B cell (primary cell): Measurements from ENCODE around the gene ENOX1. TPM values are rescaled to one million over a fixed set of nuclear protein-coding genes. Genes with fewer than 3 reads are reported as not detected.

Experiments used
- ATAC-seq: fragments of 200-7000 bp; cut with Tn5 transposase; one replicate; pipeline ENCODE4 v1.10.0; 2021; ENCODE audit warnings: low read depth, mild to moderate bottlenecking, moderate number of reproducible peaks, moderate library complexity
- CTCF ChIA-PET: fragments of 350-600 bp; sonication (Branson Sonifier 250); formaldehyde crosslinking; loops from one replicate; lab custom pipeline; 2021; ENCODE audit warnings: antibody characterized with exemption, inconsistent platforms; lab: Charles Lee
- POLR2A ChIA-PET: fragments of 350-600 bp; sonication (Branson Sonifier 250); formaldehyde crosslinking; loops from one replicate; lab custom pipeline; 2021; ENCODE audit warnings: antibody characterized with exemption; lab: Charles Lee
- DNase-seq: peaks from one replicate; pipeline ENCODE4 v3.0.0; 2013
- H2AFZ ChIP-seq: 2 replicates; pipeline ENCODE4 v1.6.1; 2012; ENCODE audit warnings: mild to moderate bottlenecking, low read depth, low read length; ENCODE audit not compliant: insufficient read depth, poor library complexity, severe bottlenecking
- H3K27ac ChIP-seq, 2 donors: 1 replicate in 1 of 2; 2 replicates in 1 of 2; pipeline ENCODE4 v1.5.1; 2012 to 2013; ENCODE audit warnings: low read length in 2 of 2, mild to moderate bottlenecking in 2 of 2, moderate library complexity in 1 of 2
- H3K27me3 ChIP-seq, 4 experiments: fragments of 200-600 bp in 1 of 4; sonication (generic) in 1 of 4; replicated peaks in 1 of 4; 1 replicate in 2 of 4; 2 replicates in 2 of 4; pipeline versions ENCODE4 v1.6.1 to v1.7.0; 2013 to 2016; ENCODE audit warnings: low read length in 3 of 4, mild to moderate bottlenecking in 2 of 4, mixed read lengths in 1 of 4, moderate library complexity in 1 of 4; ENCODE audit not compliant: insufficient read depth in 4 of 4, control insufficient read depth in 3 of 4; ENCODE audit errors: control extremely low read depth in 1 of 4
- H3K36me3 ChIP-seq, 2 experiments: replicated peaks in 1 of 2; 1 replicate in 1 of 2; 2 replicates in 1 of 2; pipeline versions ENCODE4 v1.6.1 to v1.7.1; 2013; ENCODE audit warnings: low read length in 1 of 2; ENCODE audit not compliant: insufficient read depth in 2 of 2, control insufficient read depth in 1 of 2; ENCODE audit errors: control extremely low read depth in 1 of 2, extremely low read depth in 1 of 2
- H3K4me1 ChIP-seq, 2 donors: fragments of 200-600 bp in 1 of 2; sonication (generic) in 1 of 2; 1 replicate in 1 of 2; 2 replicates in 1 of 2; pipeline versions ENCODE4 v1.5.1 to v1.6.1; 2013 to 2017; ENCODE audit warnings: low read length in 2 of 2; ENCODE audit not compliant: control insufficient read depth in 2 of 2, insufficient read depth in 2 of 2
- H3K4me2 ChIP-seq: replicated peaks from 2 replicates; pipeline ENCODE3; 2012; ENCODE audit warnings: mild to moderate bottlenecking, low read depth, low read length; ENCODE audit not compliant: poor library complexity, severe bottlenecking
- H3K4me3 ChIP-seq, 5 experiments: fragments of 200-600 bp in 1 of 5; sonication (generic) in 1 of 5; 1 replicate in 3 of 5; 2 replicates in 2 of 5; pipeline versions ENCODE4 v1.5.1 to v1.7.0; 2011 to 2016; ENCODE audit warnings: low read length in 4 of 5, mild to moderate bottlenecking in 4 of 5, low read depth in 2 of 5, control low read depth in 1 of 5, moderate library complexity in 1 of 5; ENCODE audit not compliant: insufficient read depth in 1 of 5; ENCODE audit errors: control extremely low read depth in 1 of 5, extremely low read depth in 1 of 5
- H3K79me2 ChIP-seq: fragments of 200-600 bp; sonication (generic); one replicate; pipeline ENCODE4 v1.6.0; 2016; ENCODE audit warnings: low read length; ENCODE audit not compliant: control insufficient read depth, insufficient read depth
- H3K9ac ChIP-seq: fragments of 200-600 bp; sonication (generic); 2 replicates; pipeline ENCODE4 v1.6.1; 2017; ENCODE audit warnings: mild to moderate bottlenecking, low read length, moderate library complexity
- H3K9me3 ChIP-seq, 3 donors: one replicate each; pipeline versions ENCODE4 v1.6.1 to v1.7.1; 2013; ENCODE audit warnings: low read length in 2 of 3; ENCODE audit not compliant: control insufficient read depth in 2 of 3, insufficient read depth in 1 of 3; ENCODE audit errors: control extremely low read depth in 1 of 3
- H4K20me1 ChIP-seq: 2 replicates; pipeline ENCODE4 v1.6.0; 2012; ENCODE audit warnings: mild to moderate bottlenecking, low read length; ENCODE audit not compliant: insufficient read depth, control insufficient read depth, poor library complexity, severe bottlenecking
- H3K27ac Mint-ChIP-seq: one replicate; pipeline ENCODE4 v1.8.0; 2021; ENCODE audit warnings: mixed read lengths
- H3K27me3 Mint-ChIP-seq: one replicate; pipeline ENCODE4 v1.8.0; 2021; ENCODE audit warnings: mixed read lengths
- H3K4me1 Mint-ChIP-seq: one replicate; pipeline ENCODE4 v1.8.0; 2021; ENCODE audit warnings: mixed read lengths
- H3K4me3 Mint-ChIP-seq: one replicate; pipeline ENCODE4 v1.8.0; 2021; ENCODE audit warnings: mixed read lengths
- H3K9me3 Mint-ChIP-seq: one replicate; pipeline ENCODE4 v1.8.0; 2022; ENCODE audit warnings: mixed read lengths; ENCODE audit not compliant: insufficient read depth
- EZH2 ChIP-seq: IDR thresholded peaks from 2 replicates; pipeline ENCODE4 v1.6.1; 2012; ENCODE audit warnings: borderline replicate concordance, low read depth, mild to moderate bottlenecking, moderate library complexity, low read length; ENCODE audit not compliant: insufficient read depth, poor library complexity, severe bottlenecking
- WGBS: methylation state at CpG from one replicate; pipeline ENCODE4 v1.1.5; 2013; ENCODE audit warnings: missing lambda C conversion rate; ENCODE audit not compliant: insufficient coverage; 5-methylcytosine and 5-hydroxymethylcytosine counted together
- intact Hi-C: fragments of 100-400 bp; cut with micrococcal nuclease; formaldehyde crosslinking; loops from one replicate; pipeline ENCODE4 v1.10.0; 2022
- polyA plus RNA-seq: library from polyadenylated mRNA; depleted of rRNA; stranded (reverse); fragments of >200 nt; gene quantifications from 2 replicates; pipeline ENCODE4 v1.2.3, GENCODE V29; 2012
- total RNA-seq, 2 donors: library from RNA; stranded (reverse); fragments of 120-200 nt in 1 of 2; gene quantifications; 1 replicate in 1 of 2; 2 replicates in 1 of 2; pipeline versions ENCODE4 v1.2.3 to v1.2.4, GENCODE V29; 2013 to 2022
- TF ChIP-seq, protein P1 (sequence below): fragments of 200-600 bp; IDR thresholded peaks from one replicate; pipeline ENCODE4 v1.8.0; 2022; ENCODE audit warnings: antibody characterized with exemption, mild to moderate bottlenecking

ENOX1 gene
- total and polyA plus RNA-seq, 2 donors (not counting 1 experiment from before 2014, with no cell fraction given), result not detected

DNA sequence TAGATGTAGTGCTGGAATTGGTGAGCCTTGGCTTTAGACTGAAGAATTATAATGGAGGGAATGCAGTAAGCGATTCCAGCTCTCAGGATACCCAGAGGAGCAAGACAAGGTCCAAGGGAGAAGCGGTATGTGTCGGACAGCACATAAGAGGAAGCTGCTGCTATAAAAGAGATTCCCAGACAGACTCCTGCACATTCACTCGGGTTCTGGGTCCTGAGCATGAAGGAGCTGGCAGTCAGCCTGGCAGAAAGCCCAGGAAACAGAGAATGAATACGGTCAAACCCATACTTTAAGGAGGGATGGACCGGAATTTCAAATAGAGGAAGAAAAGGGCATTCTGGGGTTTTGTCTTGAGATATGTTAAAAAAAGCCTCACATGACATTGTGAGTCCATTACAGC lies 455.1 kb downstream of the ENOX1 start:
- 96% methylated on average over 3 of the region's 6 CpGs for WGBS

DNA sequence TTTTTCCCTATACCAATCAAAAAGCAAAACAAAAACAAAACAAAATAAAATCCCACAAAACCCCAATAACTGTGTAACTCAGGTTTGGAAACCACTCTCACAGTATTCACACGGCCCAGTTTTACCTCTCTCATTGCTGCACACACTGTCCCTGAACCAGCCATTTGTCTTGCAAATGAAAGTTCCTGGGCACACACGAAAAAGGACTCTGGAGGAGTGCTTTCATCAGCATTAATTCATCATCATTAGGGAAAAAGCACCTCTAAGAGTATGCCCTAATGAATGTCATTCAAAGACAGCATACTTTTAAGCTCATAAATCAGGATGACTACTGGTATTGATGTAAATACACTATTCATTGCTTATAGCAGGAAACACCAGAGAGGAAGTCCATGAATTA lies 457.1 kb downstream of the ENOX1 start:
- TF ChIP-seq, protein P1, sequence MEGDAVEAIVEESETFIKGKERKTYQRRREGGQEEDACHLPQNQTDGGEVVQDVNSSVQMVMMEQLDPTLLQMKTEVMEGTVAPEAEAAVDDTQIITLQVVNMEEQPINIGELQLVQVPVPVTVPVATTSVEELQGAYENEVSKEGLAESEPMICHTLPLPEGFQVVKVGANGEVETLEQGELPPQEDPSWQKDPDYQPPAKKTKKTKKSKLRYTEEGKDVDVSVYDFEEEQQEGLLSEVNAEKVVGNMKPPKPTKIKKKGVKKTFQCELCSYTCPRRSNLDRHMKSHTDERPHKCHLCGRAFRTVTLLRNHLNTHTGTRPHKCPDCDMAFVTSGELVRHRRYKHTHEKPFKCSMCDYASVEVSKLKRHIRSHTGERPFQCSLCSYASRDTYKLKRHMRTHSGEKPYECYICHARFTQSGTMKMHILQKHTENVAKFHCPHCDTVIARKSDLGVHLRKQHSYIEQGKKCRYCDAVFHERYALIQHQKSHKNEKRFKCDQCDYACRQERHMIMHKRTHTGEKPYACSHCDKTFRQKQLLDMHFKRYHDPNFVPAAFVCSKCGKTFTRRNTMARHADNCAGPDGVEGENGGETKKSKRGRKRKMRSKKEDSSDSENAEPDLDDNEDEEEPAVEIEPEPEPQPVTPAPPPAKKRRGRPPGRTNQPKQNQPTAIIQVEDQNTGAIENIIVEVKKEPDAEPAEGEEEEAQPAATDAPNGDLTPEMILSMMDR, result no peak
- TF ChIP-seq EZH2, result no peak
- H3K9me3 ChIP-seq, result no peaks in the 10 kb centered on the region
- no peaks in the 10 kb centered on the region for H3K27me3 ChIP-seq
- intact Hi-C loops, result no loop called here
- CTCF ChIA-PET, result interaction anchor here (0.6 kb wide), 1 partner anchor 442 kb away, joined by 3 read pairs; no protein-coding TSS in a partner anchor
- no peak overlapping the region for H3K9ac ChIP-seq
- H3K4me2 ChIP-seq, result no peak overlapping the region
- no peak overlapping the region for H3K4me3 ChIP-seq
- Mint-ChIP-seq H3K4me3 (no peak overlapping the region), H3K4me1 (no peaks in the 10 kb centered on the region), H3K27me3 (no peaks in the 10 kb centered on the region), H3K9me3 (no peaks in the 10 kb centered on the region), H3K27ac (no peak overlapping the region)
- no peak for ATAC-seq
- no peak for DNase-seq
- H3K79me2 ChIP-seq, result no peaks in the 10 kb centered on the region
- H3K27ac ChIP-seq, result no peak overlapping the region
- H3K36me3 ChIP-seq, result no peaks in the 10 kb centered on the region
- POLR2A ChIA-PET, result no interaction called here
- H3K4me1 ChIP-seq, result no peaks in the 10 kb centered on the region
- WGBS, result 48% methylated on average over 2 of the region's 2 CpGs
- H2AFZ ChIP-seq, result no peak overlapping the region
- H4K20me1 ChIP-seq, result no peaks in the 10 kb centered on the region

More for the DNA sequence above, 455.1 kb downstream of the ENOX1 start:
- no peak overlapping the region for H3K4me3 Mint-ChIP-seq
- ChIA-PET POLR2A (no interaction called here), CTCF (interaction anchor here (1.1 kb wide), 1 partner anchor 28 kb away, joined by 3 read pairs; no protein-coding TSS in a partner anchor)
- H3K27ac ChIP-seq, result no peak overlapping the region
- H3K9me3 ChIP-seq, result no peaks in the 10 kb centered on the region
- intact Hi-C loops, result no loop called here
- H2AFZ ChIP-seq, result no peak overlapping the region
- DNase-seq, result no peak
- H4K20me1 ChIP-seq, result no peaks in the 10 kb centered on the region
- no peaks in the 10 kb centered on the region for H3K4me1 Mint-ChIP-seq
- TF ChIP-seq EZH2, result no peak
- TF ChIP-seq, protein P1, result no peak
- no peaks in the 10 kb centered on the region for H3K9me3 Mint-ChIP-seq
- H3K36me3 ChIP-seq, result no peaks in the 10 kb centered on the region
- H3K4me3 ChIP-seq, result no peak overlapping the region
- no peaks in the 10 kb centered on the region for H3K27me3 ChIP-seq
- ATAC-seq, result no peak
- no peak overlapping the region for H3K4me2 ChIP-seq
- no peaks in the 10 kb centered on the region for H3K27me3 Mint-ChIP-seq
- H3K27ac Mint-ChIP-seq, result no peak overlapping the region
- no peaks in the 10 kb centered on the region for H3K4me1 ChIP-seq
- H3K79me2 ChIP-seq, result no peaks in the 10 kb centered on the region
- no peak overlapping the region for H3K9ac ChIP-seq
